Activated naive CD4-positive, alpha-beta T cell treated with anti-CD3 and anti-CD28 coated beads, Interleukin-2, amount 50 U/mL, for 72 hours (primary cell): ENCODE data around the gene AMZ1. TPM values are rescaled to one million over a fixed set of nuclear protein-coding genes. Genes with fewer than 3 reads are reported as not detected.

Source experiments
- ATAC-seq, 2 donors: fragments of 150-1000 bp; cut with Tn5 transposase; 2 replicates each; pipeline ENCODE4 v1.10.0; 2021; ENCODE audit warnings: mild to moderate bottlenecking in 2 of 2, moderate library complexity in 2 of 2
- DNase-seq, 2 donors: peaks; one replicate each; pipeline ENCODE4 v3.0.0; 2021 to 2022; ENCODE audit warnings: low spot score in 2 of 2
- H3K27ac Mint-ChIP-seq, 2 donors: one replicate each; pipeline ENCODE4 v1.8.0; 2022; ENCODE audit warnings: mild to moderate bottlenecking in 2 of 2, mixed read lengths in 2 of 2
- H3K36me3 Mint-ChIP-seq, 2 donors: one replicate each; pipeline ENCODE4 v1.8.0; 2022; ENCODE audit warnings: mixed read lengths in 2 of 2
- H3K9me3 Mint-ChIP-seq, 2 donors: one replicate each; pipeline ENCODE4 v1.8.0; 2022; ENCODE audit warnings: mixed read lengths in 2 of 2
- total RNA-seq, 2 donors: library from RNA; stranded (reverse); gene quantifications; one replicate each; pipeline ENCODE4 v1.2.3, GENCODE V29; 2022

Gene AMZ1
- total RNA-seq, 2 donors from 2014 or later: 0.06 to 0.14 TPM

- H3K36me3 Mint-ChIP-seq: no peaks in the 10 kb centered on the region
- ATAC-seq: no peak
- DNase-seq: no peak
- H3K9me3 Mint-ChIP-seq: no peaks in the 10 kb centered on the region
- no peak overlapping the region for H3K27ac Mint-ChIP-seq
Measured at GRCh38 chr7:2647594-2648172, 40.3 kb upstream of the AMZ1 start.

GRCh38 chr7:2649139-2649838, 38.7 kb upstream of the AMZ1 start:
- DNase-seq (no peak), ATAC-seq (no peak)
- H3K9me3 Mint-ChIP-seq: no peaks in the 10 kb centered on the region
- H3K27ac Mint-ChIP-seq: no peak overlapping the region
- no peaks in the 10 kb centered on the region for H3K36me3 Mint-ChIP-seq

- DNase-seq (no peak), ATAC-seq (no peak)
- no peaks in the 10 kb centered on the region for H3K36me3 Mint-ChIP-seq
- no peak overlapping the region for H3K27ac Mint-ChIP-seq
- no peaks in the 10 kb centered on the region for H3K9me3 Mint-ChIP-seq
Measured at GRCh38 chr7:2649991-2650390, 38.0 kb upstream of the AMZ1 start.

DNA sequence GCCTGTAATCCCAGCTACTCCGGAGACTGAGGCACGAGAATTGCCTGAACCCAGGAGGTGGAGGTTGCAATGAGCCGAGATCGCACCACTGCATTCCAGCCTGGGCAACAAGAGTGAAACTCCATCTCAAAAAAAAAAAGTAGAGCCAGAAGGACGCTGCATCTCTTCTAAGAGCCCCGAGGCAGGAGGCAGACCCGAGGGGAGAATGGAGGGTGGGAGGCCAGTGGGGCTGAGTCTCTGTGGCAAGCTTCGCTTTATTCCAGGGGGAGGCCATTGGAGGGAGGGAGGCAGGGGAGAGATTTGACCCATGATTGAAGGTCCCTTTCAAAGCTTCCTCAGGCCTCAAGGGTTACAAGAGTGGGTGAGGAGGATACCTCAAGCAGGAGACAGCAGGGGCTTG, 37.6 kb upstream of the AMZ1 start:
- no peak for ATAC-seq
- no peaks in the 10 kb centered on the region for H3K9me3 Mint-ChIP-seq

GRCh38 chr7:2651336-2651735, 36.7 kb upstream of the AMZ1 start:
- ATAC-seq: no peak
- H3K27ac Mint-ChIP-seq: no peak overlapping the region
- no peaks in the 10 kb centered on the region for H3K9me3 Mint-ChIP-seq
- no peak for DNase-seq
- H3K36me3 Mint-ChIP-seq: no peaks in the 10 kb centered on the region

More for the DNA sequence above, 37.6 kb upstream of the AMZ1 start:
- Mint-ChIP-seq H3K36me3 (no peaks in the 10 kb centered on the region), H3K27ac (peak overlapping the region in 1 of 2 donors; percentile 48)
- DNase-seq: no peak

DNA sequence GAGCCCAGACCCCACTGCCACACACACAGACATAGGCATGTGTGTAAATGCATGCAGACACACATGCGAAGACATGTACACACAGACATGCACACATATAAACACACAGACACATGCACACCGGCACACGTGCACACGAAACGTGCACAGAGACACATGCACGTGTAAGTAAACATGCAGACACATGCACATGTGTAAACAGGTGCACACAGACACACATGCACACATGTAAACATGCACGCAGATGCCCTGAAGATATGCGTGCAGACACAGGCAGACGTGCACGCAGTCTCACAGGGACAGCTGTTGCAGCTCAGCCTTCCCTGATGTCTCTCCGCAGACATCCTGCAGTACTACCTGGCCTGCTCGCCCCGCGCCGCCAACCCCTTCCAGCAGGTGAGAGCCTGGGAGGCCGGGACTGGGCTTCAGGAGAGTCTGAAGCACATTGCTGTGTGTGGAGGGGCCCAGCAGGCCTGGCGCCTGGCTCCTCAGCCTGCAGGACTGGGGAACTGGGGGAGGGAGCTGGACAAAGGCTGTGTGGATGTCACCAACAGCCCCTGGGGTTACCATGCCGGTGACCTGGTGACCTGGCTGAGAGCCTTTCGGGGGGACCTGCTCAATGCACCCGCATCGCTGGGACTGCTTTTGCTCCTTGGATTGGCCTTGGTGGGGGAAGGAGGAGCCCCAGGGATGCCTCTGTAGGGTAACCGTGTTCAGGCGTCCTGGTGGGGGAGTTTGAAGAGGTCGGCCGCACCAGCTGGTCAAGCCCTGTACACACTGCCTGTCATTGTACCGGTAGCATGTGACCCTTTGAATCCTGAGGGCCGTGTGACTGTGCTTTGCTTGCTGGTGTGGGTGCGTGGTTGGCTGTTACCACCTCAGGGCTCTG, 35.9 kb upstream of the AMZ1 start:
- no peaks in the 10 kb centered on the region for H3K36me3 Mint-ChIP-seq
- ATAC-seq (no peak), DNase-seq (no peak)
- H3K9me3 Mint-ChIP-seq: no peaks in the 10 kb centered on the region
- peak overlapping the region in 1 of 2 donors; percentile 44 for H3K27ac Mint-ChIP-seq

GRCh38 chr7:2652736-2653060, 35.3 kb upstream of the AMZ1 start:
- Mint-ChIP-seq H3K27ac (no peak overlapping the region), H3K36me3 (no peaks in the 10 kb centered on the region), H3K9me3 (no peaks in the 10 kb centered on the region)
- ATAC-seq (no peak), DNase-seq (no peak)

DNA sequence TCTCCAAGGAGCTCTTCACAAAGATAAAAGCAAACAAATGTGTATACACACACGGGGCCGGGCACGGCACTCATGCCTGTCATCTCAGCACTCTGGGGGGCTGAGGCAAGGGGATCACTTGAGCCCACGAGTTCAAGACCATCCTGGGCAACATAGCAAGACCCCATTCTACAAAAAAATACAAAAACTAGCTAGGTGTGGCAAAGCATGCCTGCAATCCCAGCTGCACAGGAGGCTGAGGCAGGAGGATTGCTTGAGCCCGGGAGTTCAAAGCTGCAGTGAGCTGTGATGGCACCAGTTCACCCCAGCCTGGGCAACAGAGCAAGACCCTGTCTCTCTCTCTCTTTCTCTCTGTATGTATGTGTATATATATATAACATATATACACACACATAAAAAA, 33.9 kb upstream of the AMZ1 start:
- DNase-seq (no peak), ATAC-seq (no peak)
- no peak overlapping the region for H3K27ac Mint-ChIP-seq

DNA sequence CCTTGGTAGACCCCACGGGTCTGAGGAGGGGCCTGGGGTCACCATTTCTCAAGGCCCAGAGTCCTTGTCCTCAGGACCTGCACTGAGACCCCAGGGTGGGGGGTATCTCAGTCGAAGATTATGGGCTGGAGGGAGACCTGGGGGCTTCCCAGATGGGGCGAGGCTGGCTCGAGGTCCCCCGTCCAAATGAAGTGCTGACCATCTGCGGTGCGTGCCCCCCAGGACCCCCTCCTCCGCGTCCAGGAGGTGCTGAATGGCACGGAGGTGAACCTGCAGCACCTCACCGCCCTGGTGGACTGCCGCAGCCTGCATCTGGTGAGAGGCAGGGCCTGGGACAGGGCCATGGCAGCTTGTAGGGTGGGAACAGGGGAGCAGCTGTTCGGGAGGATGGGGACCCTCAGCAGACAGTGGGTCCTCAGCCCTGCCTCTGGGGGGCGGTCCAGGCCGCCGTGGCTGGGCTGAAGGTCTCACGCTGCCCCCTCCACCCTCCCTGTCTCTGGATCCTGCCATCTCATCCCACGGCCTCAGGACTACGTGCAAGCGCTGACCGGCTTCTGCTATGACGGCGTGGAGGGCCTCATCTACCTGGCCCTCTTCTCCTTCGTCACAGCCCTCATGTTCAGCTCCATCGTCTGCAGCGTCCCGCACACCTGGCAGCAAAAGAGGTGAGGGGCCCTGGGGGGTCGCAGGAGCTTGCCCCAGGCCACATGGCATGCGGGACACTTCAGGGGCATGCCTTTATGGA, 32.0 kb upstream of the AMZ1 start:
- no peak overlapping the region for H3K27ac Mint-ChIP-seq
- ATAC-seq (no peak), DNase-seq (no peak)
- no peaks in the 10 kb centered on the region for H3K36me3 Mint-ChIP-seq
- H3K9me3 Mint-ChIP-seq: no peaks in the 10 kb centered on the region

More for the DNA sequence above, 33.9 kb upstream of the AMZ1 start:
- Mint-ChIP-seq H3K36me3 (no peaks in the 10 kb centered on the region), H3K9me3 (no peaks in the 10 kb centered on the region)

DNA sequence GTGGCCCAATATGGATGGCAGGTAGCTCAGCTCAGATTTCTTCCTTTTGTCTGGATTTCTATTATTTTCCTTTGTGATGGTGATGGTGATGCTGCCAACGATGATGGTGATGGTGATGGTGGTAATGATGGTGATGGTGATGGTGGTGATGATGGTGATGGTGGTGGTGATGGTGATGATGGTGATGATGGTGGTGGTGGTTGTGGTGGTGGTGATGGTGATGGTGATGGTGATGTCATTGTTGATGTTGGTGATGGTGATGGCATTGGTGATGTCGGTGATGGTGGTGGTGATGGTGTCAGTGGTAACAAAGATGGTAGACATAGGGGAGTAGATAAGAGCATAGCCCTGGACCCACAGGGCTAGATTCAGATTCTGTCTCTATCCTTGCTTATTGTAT, 30.8 kb upstream of the AMZ1 start:
- DNase-seq (no peak), ATAC-seq (peak in 1 of 2 donors; percentile 11)
- Mint-ChIP-seq H3K9me3 (no peaks in the 10 kb centered on the region), H3K36me3 (no peaks in the 10 kb centered on the region), H3K27ac (peak overlapping the region in 1 of 2 donors; percentile 20)

- Mint-ChIP-seq H3K9me3 (no peaks in the 10 kb centered on the region), H3K36me3 (no peaks in the 10 kb centered on the region), H3K27ac (peak overlapping the region in 1 of 2 donors; percentile 20)
- ATAC-seq (no peak), DNase-seq (no peak)
Measured at GRCh38 chr7:2657920-2658671, 29.9 kb upstream of the AMZ1 start.

- no peaks in the 10 kb centered on the region for H3K36me3 Mint-ChIP-seq
- ATAC-seq: no peak
- no peak for DNase-seq
- H3K9me3 Mint-ChIP-seq: no peaks in the 10 kb centered on the region
- no peak overlapping the region for H3K27ac Mint-ChIP-seq
Measured at GRCh38 chr7:2658941-2659340, 29.1 kb upstream of the AMZ1 start.

DNA sequence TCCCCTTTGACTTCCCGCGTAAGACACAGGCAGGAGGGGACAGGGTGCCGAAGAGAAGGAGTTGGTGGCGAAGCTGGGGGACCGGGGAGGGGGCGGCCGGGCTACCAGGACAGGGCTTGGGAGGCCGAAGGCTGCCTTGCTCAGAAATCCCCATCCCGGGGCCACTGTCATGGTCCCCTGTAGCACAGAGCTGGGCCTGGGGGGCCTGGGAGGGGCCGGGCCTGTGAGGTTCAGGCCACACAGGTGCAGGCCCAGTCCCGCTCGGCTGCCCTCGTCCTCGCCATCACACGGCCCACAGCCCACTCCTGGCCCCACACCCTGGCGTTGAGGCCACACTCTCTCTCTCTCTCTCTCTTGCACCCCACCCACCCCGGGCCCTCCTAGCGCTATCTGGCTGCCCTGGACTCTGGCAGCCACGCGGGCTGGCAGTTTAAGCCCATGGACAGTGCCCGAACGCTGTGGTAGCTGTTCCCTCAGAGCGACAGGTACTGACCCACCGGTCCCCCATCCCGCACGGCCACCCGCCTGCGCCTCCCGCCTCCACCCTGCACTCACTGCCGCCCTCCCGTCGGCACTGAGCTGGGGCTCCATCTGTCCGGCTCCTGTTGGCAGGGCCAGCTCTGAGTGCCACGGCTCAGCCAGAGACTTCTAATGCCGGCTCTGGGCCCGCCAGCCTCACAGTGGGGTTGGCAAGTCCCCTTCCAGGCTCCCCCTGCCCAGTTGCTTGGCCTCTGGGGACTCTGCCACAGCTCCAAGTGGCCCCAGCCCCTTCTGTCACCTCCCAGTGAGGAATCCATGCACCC, 28.2 kb upstream of the AMZ1 start:
- no peak overlapping the region for H3K27ac Mint-ChIP-seq
- no peak for ATAC-seq
- no peaks in the 10 kb centered on the region for H3K36me3 Mint-ChIP-seq
- DNase-seq: no peak
- no peaks in the 10 kb centered on the region for H3K9me3 Mint-ChIP-seq

DNA sequence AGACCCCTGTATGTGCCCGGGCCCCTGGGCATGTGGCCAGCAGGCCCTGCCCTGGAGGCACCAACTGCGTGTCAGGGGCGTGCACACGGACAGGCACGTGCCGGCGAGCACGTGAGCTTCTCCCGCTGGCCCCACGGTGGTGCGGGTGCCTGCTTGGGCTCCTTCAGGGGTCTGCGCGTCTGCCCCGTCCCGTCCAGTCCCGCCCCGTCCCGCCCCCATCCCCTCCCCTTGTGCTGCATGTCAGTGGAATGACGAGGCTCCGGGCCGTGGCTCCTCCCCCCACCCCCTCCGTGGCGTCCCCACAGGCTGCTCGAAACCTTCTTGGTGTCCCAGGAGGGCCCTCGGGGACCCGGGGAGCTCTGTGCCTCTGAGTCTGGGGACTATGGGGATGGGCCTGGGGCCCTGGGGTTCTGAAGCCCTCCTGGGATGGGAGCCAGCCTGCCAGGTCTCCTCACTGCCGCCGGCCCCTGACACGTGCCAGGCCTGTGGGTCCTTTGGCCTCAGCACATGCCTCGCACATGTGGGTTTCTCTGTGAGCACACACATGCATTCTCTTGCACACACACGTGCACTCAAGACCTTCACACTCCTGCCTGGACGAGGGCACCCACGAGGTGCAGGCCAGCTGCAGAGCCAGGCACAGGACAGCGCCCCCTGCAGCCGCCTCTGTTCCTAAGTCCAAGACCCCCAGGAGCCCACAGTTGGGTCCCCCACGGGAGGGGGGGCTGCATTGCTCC, 27.5 kb upstream of the AMZ1 start:
- H3K27ac Mint-ChIP-seq: no peak overlapping the region
- no peaks in the 10 kb centered on the region for H3K9me3 Mint-ChIP-seq
- no peaks in the 10 kb centered on the region for H3K36me3 Mint-ChIP-seq
- no peak for DNase-seq
- no peak for ATAC-seq

DNA sequence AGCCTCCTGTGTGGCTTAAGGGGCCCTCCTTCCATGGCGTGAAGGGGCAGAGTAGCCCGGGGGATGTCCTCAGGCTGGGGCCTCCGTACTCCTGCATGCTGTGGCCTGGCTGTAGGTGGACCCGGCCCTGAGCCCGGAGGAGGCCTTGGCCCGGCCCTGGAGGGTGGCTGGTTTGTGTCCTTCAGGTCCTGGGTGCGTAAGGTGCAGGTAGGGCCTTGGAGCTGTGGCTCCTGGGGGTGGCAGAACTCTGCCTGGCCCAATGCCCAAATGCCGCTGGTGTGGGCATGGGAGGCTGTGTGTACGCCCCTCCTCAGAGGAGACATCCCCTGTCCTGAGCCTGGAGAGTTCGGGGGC, 26.9 kb upstream of the AMZ1 start:
- DNase-seq (no peak), ATAC-seq (no peak)
- Mint-ChIP-seq H3K27ac (no peak overlapping the region), H3K36me3 (no peaks in the 10 kb centered on the region), H3K9me3 (no peaks in the 10 kb centered on the region)
